Medulla oblongata (tissue), 1 donor: ENCODE measurements around the gene ARHGAP44.

ENCODE experiments used
- DNase-seq: peaks from one replicate; pipeline ENCODE4 v3.0.0-alpha.2; 2015; ENCODE audit errors: extremely low spot score

ARHGAP44 gene

DNA sequence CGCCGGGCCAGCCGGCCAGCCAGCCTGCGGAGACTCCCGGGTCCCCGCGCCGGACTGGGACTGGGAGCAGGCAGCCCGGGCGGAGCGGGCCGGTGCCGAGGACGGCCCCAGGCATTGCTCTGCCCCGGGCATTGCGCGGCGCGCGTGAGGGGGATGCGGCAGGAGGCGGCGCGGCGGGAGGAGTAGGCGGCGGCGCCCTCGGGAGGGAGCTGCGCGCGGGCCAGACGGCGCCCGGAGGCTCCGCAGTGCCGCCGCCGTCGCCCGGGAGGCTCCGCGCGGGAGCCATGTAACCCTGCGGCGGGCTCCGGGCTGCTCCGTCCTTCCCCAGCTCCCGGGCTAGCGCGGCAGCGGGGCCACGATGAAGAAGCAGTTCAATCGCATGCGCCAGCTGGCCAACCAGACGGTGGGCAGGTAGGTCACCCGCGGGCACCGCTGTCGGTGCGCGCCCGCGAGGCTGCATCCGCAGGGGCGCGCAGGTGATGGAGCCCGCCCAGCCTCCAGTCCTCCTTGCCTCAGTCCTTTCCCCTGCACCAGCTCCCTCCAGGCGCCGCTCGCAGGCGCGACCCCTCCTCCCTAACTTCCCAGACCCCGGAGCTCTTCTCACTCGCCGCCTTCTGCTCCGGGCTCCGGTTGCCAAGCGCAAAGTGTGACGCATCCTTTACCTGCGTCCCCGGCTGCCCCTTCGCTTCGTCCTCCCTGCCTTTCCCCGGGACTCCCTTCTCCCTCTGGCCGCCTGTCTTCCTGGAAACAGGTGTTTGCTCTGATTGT is at the start of gene ARHGAP44:
TSS of gene ARHGAP44 (plus strand) at position 18 of the 768 bp plus-strand sequence. CDS start at position 359, 341 bp downstream.
- no peak for DNase-seq

DNA sequence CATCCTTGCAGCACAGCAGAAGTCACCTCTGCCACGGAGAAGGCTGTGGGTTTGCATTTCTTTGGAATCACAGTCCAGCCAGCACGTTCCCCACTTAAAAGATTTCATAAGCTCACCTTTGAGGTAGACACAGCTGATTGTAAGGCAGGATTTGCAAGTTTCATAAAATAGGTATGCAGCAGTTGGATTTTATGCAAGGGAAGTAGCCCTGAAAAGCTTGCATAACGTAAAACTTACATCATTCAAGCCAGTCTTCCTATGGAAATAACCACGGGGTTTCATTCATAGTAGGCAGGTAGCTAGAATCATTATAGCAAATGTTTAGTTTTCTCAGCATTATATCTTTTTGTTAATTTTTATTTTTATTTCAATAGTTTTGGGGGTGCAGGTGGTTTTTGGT is 49.8 kb upstream of the ARHGAP44 start:
- no peak for DNase-seq

GRCh38 chr17:12743046-12743445 is 46.3 kb upstream of the ARHGAP44 start:
- no peak for DNase-seq

DNA sequence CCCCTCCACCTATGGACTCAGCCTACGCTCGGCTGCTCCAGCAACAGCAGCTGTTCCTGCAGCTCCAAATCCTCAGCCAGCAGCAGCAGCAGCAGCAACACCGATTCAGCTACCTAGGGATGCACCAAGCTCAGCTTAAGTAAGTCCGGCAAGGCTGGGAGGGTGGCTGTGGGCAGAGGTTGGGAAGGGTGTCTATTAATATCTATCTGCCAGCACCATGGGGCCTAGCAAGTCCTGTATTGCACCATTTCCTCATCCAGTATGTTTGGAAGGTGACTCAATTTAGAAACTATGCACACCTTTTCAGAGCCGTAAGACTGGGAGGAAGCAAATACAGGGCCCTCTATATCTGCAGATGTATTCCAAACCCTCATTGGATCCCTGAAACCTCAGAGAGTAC is 45.0 kb upstream of the ARHGAP44 start:
- no peak for DNase-seq

DNA sequence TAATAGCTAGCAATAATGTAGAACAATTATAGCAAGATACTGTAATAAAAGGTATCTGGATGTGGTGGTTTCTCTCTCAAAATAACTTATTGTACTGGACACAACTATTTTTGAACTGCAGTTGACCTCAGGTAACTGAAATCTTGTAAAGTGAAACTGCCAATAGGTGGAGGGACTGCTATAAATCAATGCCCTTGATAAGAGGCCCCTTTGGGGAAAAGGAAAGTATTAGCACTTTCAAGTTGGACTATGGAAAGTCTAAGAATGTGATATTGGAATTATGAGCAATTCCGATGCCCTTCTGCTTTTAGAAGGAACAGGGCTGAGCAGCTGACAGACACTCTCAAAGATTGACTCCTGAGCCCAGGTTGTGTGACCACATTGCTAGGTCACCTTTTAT is 44.5 kb upstream of the ARHGAP44 start:
- no peak for DNase-seq

GRCh38 chr17:12745486-12745885 is 43.8 kb upstream of the ARHGAP44 start:
- DNase-seq = no peak

GRCh38 chr17:12756786-12757185 is 32.5 kb upstream of the ARHGAP44 start:
- no peak for DNase-seq

DNA sequence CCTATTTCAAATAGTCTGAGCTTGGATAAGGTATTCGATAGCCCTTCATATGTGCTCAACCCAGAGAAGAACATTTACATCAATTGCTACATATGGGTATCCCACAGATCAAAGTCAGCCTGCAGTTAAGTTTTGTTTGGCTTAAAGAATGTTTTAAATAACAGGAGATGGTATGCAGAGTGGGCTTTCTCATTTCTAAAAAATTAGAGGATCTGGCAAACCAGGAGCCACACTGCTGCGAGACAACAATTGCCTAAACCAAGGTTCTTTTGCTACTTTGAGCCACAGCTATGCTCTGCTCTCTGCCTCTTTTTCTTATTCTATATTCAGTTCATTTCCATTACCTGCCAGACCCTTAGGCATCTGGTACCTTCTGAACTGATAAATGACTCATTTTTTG is 30.2 kb upstream of the ARHGAP44 start:
- no peak for DNase-seq

- DNase-seq = no peak
These were observed 23.8 kb upstream of the ARHGAP44 start for GRCh38 chr17:12765548-12765947.

- DNase-seq = no peak
These were observed 21.0 kb upstream of the ARHGAP44 start for GRCh38 chr17:12768255-12768654.

DNA sequence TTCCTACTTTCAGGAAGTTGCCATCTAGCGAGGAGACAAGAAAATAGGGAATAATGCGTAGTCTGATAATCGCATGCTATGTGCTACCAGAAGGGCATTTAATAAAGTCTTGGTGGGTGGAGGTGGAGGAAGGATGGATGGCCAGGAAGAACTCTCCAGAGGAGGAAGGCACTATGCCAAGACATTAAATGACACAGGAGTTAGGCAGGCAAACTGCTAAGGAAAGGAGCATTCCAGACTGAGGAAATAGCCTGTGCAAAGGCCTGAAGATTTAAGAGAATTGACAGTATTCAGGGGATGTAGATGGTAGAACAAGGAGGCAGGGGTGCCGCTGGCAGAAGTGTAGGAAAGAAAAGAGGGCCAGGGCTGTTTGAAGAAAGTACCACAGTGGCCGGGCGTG is 19.3 kb upstream of the ARHGAP44 start:
- DNase-seq = no peak

GRCh38 chr17:12773153-12773552 is 16.1 kb upstream of the ARHGAP44 start:
- no peak for DNase-seq

- DNase-seq = peak; percentile 37
These were observed 220 bp upstream of the ARHGAP44 start for GRCh38 chr17:12789075-12789480.

DNA sequence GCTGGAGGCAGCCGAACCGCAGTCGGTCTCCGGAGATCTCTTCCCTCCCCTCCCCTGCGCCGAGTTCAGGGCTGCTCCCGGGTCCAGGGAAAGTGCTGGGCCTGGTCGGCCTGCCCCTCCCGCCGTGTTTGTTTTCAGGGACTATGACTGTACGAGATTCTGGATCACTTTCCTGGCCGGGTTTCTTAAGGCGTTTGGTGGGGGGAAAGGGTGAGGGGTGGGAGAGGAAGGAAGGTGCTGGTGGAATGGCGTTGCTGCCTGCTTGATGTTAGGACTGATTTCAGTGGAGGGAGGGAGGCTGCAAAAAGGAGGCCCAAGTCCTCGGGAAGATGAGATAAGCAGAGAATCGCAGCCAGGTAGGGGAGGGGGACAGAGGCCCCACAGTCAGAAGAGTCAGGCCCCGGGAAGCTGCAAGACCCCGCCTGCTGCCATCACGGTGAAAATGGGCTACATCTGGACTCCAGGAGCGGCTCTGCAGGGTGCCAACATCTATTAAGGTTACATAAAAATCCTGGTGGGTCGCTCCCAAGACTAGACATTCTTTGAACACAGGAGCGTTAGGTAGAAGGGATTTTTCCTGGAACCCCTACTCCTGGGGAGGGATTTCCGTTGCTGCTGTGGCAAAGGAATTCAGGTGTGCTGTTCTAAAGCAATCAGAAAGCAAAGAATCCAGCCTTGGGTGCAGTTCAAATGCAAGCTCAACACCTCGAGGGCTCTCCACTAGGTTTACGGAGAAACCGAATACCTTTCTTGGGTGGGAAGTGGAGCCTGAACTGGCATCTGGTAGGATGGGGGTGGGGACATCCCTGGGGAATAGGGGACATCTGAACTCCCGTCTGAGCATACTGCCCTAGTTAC is 1.2 kb downstream of the ARHGAP44 start:
- no peak for DNase-seq

DNA sequence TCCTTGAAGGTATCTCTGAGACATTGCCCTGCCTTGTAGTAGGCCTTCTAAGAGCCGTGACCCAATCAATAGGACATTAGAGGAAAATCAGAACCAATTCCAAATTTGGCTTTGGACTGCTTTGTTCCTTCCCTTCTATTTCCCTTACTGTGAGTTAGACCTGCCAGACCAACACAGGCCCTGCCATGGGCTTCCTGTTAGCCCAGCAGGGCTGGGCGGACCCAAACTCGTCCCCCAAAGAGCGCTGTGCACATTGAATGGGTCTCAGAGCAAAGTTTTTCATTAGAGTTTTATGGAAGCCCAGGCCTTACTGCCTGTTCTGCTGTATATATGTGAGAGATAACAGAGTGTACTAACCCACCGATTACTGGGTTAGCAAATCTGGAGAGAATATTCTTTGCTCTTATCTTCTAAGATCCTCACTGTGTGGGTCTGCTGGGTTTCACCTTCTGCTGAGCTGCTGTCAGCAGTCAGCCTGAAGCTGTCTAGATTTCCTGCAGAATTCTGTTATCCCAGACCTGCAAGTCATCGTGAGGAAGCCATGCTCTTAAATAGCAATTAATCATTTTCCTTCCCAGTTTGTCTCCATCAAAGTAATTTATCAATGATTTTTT is 5.7 kb downstream of the ARHGAP44 start:
- no peak for DNase-seq

DNA sequence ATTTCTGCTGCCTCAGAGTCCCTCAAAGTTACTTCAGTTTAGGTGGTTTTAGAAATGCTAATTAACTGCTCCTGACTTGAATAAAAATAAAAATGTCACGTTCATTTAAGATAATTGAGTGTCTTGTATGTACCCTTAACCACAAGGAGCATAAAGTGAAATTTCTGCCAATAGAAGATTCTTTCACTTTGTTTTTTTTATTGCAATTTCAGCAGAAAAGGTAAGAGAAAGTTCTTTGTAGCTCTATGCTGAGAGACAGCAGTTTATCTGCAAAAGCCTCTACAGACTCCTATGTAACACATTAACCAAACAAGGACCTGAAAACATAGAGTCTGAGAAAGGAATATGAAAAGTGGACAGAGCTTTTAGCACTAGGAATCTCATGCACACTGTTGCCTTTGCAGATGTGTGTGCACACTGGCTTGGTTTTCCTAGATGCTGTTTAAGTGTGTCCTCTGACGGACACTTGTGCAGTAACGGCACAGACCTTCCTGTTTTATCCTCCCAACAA is 11.6 kb downstream of the ARHGAP44 start:
- no peak for DNase-seq

DNA sequence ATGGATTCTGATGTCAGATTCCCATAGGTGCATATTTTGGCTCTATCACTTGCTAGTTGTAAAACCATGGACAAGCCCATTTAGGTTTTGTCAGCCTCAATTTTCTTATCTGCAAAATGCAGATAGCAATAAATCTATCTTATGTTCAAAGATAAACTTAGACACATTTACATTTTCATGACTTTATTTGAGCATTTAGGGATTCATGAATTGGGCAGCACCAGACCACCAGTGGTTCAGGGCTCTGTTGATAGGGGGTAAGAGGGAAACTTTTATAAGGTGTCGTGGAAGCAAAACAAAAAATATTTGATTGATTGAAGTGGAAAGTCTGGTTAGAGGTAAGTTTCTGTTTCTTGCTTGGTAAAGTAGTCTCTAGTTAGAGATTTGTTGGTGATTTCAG is 17.3 kb downstream of the ARHGAP44 start:
- DNase-seq = no peak

DNA sequence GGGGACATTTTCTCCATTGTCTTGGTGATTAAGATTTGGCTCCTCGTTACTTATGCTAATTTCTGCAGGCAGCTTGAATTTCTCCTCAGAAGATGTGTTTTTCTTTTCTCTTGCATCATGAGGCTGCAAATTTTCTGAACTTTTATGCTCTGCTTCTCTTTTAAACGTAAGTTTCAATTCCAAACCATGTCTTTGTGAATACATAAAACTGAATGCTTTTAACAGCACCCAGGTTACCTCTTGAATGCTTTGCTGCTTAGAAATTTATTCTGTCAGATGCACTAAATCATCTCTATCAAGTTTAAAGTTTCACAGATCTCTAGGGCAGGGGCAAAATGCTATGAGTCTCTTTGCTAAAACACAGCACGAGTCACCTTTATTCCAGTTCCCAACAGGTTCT is 19.4 kb downstream of the ARHGAP44 start:
- no peak for DNase-seq

DNA sequence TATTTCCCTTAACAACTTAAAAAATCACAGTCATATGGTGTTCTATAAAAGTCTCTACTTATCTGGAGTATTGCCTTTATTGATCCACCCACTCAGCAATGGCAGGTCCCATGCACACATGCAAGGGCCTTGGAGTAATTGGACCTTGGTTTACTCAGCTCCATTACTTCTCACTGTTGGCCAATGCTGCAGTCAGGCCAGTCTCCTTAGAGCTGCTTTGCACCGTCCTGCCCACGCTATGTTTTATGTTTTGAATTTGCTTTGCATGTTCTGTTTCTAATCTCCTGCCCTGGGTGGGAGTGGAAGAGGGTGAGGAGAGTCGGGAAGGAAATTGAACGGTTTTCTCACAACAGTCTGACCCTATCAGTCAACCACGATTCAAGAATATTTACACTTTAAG is 23.6 kb downstream of the ARHGAP44 start:
- DNase-seq = no peak

GRCh38 chr17:12813664-12814063 is 24.4 kb downstream of the ARHGAP44 start:
- no peak for DNase-seq

- DNase-seq = no peak
These were observed 25.4 kb downstream of the ARHGAP44 start for GRCh38 chr17:12814718-12815117.

DNA sequence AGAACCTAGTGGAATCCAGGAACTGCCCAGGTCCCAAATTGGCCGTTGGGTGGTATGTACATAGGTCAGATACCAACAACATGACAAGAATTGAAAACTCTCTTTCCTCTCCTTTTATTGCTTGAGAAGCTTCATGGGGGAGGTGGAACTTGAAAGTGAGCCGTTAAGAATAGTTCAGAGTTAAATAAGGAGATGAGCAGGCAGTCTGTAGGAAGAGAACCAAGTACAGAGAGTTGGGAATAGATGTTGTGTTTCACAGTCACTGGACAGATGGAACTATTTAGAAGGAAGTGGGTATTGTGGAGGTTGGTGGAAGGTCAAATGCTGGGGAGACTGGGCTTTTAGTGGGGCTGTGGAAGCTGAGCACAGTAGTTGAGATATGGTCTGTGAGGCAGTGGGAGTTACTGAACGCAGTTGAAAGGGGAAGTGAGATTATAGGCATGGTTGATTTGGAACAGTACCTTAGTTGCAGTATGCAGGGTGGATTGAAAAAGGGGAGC is 26.4 kb downstream of the ARHGAP44 start:
- no peak for DNase-seq
